NCI-H2107 treated with DMSO at 0.1 percent for 48 hours (cell line): ENCODE results near the gene PNPLA7.
"Not testable (repeated sequence)": the region's sequence is repeated elsewhere in the genome, so short reads cannot be mapped to it uniquely, and the experiment has no call there.

Source experiments
- DNase-seq: peaks from one replicate; lab custom pipeline; 2025; ENCODE audit not compliant: unreplicated experiment; lab: John Stamatoyannopoulos, UW

PNPLA7 gene

DNA sequence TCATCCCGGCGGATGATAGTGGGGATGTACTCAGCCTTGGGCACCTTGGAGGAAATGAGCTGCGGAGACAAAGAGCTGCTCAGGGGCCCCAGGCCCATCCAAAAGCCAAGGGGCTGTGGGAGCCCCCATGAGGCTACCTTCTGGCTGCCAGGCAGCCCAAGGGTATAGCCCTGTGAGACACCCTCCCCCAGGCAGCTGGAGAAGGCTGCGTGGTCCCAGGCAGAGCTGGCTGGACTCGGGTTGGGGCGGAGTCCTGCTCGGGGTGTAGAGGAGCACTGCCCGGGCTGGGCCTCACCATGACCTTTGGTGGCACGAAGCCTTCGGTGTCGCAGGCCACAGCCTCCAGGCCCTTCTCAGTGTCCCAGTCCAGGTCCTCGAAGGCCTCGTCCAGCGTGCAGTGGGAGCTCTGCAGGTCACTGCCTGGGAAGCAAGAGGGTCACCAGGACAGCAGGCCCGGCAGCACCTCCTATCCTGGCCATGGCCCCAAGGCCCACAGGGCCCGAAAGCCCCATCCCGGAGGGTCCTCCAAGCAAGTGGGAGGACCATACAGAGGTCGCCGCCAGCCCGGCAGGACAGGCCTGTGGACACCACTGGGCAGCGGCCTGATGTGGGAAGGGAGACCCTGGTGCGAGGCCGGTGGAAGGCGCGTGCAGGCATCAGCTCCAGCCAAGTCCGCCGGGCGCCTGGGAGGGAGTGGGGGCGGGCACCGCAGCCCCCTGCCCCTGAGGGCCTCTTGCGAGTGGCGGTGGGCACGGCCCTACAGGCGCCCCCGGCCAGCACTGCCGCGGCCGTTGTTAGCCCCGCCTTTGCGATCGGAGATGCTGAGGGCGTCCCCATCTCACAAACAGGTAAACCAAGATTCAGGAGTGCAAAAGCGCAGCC, 97.2 kb downstream of the PNPLA7 start:
- no peak for DNase-seq

DNA sequence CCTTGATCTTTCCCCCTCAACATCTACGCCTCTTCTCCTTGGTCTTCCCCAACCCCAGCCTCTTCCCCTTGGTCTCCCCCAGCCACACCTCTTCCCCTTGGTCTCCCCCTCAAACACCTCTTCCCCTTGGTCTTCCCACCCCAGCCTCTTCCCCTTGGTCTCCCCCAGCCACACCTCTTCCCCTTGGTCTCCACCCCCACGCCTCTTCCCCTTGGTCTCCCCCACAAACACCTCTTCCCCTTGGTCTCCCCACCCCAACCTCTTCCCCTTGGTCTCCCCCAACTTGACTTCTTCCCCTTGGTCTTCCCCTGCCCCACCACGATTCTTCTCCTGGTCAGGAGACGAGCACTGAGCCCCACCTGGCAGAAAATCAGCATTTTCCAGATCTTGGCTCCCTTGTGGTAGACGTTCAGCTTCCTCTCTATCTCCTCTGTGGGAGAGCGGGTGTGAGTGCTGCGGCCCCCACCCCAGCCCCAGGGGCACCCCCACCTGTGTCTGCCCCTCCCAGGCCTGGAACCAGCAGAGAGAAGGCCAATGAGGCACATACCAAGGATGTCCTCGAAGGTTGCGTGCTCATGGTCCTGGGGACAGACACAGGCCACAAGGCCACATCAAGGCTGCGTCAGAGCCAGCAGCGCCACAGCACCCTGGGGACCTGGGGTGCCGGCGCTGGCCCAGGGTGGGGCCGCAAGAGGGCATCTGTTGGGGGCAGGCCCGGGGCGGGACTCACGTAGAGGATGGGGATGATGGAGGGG, 98.0 kb downstream of the PNPLA7 start:
- DNase-seq = no peak

DNA sequence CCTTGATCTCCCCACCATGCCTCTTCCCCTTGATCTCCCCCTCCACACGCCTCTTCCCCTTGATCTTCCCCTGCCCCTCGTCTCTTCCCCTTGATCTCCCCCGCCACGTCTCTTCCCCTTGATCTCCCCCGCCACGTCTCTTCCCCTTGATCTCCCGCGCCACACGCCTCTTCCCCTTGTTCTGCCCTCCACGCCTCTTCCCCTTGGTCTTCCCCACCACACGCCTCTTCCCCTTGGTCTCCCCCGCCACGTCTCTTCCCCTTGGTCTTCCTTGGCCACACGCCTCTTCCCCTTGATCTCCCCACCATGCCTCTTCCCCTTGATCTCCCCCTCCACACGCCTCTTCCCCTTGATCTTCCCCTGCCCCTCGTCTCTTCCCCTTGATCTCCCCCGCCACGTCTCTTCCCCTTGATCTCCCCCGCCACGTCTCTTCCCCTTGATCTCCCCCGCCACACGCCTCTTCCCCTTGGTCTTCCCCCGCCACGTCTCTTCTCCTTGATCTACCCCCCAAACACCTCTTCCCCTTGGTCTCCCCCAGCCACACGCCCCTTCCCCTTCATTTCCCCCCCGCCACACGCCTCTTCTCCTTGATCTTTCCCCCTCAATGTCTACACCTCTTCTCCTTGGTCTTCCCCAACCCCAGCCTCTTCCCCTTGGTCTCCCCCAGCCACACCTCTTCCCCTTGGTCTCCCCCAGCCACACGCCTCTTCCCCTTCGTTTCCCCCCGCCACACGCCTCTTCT, 98.8 kb downstream of the PNPLA7 start:
- DNase-seq = not testable (repeated sequence)

DNA sequence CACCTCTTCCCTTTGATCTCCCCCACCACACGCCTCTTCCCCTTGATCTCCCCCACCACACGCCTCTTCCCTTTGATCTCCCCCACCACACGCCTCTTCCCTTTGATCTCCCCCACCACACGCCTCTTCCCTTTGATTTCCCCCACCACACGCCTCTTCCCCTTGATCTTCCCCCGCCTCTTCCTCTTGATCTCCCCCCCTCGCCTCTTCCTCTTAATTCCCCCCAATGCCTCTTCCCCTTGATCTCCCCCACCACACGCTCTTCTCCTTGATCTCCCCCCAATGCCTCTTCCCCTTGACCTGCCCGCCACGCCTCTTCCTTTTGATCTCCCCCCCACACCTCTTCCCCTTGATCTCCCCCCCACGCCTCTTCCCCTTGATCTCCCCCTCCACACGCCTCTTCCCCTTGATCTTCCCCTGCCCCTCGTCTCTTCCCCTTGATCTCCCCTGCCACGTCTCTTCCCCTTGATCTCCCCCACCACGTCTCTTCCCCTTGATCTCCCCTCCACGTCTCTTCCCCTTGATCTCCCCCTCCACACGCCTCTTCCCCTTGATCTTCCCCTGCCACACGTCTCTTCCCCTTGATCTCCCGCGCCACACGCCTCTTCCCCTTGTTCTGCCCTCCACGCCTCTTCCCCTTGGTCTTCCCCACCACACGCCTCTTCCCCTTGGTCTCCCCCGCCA, 99.5 kb downstream of the PNPLA7 start:
- DNase-seq = not testable (repeated sequence)

DNA sequence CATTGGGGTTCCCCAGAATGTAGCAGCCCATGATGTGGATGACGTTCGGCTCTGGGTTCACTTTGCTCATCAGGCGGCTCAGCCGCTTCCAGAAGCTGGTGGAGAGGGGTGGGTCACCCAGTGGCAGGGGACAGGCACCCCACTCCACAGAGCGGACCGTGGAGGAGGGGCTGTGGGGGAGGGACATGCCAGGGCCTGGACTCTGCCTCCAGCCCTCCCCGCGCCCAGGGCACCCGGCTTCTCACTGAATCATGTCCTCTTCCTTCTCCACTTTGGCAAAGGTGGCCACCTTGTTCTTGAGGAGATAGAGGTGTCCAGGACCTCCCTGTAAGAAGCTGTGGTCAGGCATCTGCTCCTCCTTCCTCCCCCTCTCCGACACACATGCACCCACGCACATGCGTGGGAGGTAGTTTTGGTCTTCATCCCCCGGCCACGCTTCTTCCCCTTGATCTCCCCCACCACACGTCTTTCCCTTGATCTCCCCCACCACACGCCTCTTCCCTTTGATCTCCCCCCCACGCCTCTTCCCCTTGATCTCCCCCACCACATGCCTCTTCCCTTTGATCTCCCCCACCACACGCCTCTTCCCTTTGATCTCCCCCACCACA, 100.2 kb downstream of the PNPLA7 start:
- no peak for DNase-seq

DNA sequence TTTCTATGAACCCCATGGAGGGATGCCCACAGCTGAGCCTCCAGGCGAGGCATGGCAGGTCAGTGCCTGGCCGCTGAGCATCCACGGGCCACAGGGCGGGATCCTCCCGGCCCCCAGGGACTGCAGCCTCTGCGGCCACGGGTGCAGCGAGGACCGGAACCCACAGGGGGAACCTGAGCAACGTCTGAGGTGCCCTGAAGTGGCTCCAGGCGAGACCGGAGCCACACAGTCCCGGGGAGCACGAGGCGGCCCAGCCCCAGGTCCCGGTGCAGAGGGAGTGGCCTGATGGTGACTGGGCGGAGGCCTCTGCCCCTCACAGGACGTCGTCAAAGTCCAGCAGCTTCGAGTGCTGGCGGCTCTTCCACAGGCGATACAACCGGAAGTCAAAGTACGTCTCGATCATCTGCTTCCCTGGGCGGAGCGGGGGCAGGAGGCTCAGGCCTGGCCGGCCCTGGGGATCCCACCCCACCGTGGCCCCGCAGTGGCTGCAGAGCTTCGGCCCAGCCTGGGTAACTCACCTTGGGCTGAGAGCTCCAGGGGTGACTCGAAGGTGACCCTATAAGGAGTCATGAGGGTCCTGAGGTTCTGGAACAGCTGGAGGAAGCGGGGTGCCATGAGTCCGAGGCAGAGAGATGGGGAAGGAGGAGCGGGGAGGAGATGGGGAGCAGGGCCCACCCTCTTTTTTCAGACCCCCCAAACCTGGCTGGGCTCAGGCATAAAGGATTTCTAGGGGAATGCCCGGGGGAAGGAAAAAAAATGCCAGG, 100.9 kb downstream of the PNPLA7 start:
- DNase-seq = no peak

DNA sequence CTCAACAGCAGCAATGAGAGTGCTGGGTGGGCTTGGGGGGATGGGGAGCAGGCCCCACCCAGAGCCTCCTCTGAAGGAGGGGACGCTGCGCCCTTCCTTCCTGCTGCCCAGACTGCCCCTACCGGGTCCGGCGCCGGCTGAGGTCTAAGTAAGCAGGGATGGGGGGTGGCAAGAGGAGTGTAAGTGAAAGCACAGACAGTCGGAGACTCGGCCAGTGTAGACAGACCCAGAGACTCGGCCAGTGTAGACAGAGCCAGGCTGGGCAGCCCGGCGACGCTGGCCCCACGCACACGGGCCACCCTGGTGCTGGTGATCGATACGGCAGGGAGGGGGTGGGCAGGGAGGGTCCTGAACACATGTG, 101.6 kb downstream of the PNPLA7 start:
- DNase-seq = no peak

DNA sequence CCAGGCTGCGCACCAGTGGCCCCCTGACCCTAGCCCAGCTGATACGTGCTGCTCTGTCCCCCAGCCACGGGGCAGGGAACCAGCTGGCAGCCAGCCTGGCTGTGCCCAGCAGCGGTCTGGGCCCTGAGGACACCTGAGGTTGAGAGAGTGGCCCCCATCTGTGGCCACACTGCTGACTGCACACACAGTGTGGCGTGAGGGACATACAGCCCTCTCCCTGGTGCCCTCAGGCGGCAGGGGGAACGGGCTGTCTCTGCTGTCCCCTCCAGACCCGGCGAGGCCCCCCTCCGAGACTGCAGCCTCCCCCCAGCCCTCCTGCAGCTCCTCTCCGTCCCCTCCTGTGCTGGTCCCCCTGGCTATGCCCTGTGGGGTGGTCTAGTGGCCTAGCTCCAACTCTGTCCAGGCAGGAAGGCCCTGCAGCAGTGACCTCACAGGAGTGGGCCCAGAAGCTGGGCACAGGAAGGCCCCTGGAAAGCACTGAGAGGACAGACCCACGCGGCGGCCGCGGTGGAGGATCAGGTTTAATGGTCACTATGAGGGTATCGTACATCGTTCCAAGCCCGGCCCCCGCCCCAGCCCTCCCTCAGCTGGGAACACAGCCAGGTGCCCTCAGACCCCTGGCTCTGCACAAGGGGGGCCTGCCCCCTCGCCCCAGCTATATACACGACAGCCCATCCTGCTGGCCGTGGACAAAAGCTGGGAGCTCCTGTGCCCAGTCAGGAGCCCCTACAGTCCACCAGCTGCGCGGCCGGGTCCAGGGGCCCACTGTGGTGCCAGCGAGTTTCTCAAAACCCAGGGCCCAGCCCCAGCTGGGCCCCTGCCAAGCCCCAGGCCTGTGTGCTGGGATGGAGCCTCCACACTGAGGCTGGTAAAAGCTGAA, 102.2 kb downstream of the PNPLA7 start:
- DNase-seq = no peak

DNA sequence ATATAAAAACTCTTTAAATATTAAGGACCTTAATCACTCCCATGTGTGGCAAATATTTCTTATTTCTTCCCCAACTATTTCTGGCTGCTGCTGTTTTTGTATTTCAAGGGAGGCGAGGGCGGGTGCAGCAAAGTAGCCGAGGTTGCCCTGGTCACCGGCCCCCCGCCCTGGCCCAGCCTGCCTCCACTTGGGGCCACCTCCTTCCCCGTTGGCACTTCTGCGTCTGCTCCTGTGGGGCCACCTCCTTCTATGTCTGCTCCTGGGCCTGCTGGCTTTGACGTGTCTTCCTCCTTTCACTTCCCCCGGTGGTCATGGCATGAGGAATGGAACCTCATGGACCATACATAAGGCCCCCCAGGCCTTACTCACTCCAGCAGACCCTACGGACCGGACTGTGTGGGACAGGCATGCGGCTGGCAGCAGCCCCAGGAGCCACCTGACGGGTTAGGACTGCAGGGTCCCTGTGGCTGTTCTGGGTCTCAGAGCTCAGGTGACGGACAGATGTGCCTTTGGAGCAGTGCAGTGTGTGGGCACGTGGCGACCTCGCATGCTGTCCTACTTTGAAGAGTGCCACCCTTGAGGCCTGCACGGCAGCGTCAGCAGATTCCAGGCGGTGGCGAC, 103.2 kb downstream of the PNPLA7 start:
- no peak for DNase-seq

DNA sequence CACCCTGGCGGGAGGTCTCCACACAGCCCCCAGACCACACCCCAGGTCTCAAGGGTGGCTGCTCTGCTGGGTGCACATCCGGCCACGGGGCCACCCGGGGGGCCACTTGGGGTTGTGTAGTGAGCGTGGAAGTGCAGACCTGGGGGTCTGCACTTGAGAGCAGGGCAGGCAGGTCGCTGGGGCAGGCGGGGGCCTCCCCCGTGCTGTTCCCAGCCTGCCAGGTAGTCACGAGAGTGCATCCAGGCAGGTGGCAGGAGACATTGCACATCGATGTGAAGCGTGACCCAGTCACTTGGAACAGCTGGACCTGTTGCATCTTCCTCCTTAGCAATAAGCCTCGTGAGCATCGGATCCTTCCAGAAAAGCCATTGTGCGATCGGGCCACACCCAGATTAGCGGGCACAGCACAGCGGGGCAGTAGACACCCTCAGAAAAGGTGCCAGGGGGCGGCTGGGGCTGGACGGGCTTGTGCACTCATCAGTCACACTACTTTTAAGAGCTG, 104.2 kb downstream of the PNPLA7 start:
- DNase-seq = peak; percentile 36

DNA sequence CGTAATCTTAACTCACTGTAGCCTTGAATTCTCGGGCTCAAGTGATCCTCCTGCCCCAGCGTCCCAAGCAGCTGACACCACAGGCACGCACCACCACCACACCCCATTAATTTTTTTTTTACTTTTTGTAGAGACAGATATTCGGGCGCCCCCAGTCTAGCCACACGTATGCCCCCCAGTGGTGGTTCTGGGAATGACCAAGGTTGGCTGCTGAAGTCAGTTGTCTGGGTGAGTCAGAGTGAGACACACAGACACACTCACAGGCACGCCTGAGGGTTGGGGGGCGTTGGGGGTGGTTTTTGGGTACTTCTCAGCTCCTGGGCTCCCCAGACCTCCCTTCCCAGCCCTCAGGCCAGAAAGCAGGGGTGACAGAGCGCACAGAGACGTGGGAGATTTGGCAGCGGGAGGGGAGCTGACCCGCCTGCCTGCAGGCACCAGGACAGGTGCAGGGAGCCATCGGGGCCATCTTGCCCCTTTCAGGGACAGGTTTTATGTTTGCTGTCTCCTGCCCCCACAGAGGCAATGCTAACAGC, 104.9 kb downstream of the PNPLA7 start:
- peak; percentile 82 for DNase-seq

DNA sequence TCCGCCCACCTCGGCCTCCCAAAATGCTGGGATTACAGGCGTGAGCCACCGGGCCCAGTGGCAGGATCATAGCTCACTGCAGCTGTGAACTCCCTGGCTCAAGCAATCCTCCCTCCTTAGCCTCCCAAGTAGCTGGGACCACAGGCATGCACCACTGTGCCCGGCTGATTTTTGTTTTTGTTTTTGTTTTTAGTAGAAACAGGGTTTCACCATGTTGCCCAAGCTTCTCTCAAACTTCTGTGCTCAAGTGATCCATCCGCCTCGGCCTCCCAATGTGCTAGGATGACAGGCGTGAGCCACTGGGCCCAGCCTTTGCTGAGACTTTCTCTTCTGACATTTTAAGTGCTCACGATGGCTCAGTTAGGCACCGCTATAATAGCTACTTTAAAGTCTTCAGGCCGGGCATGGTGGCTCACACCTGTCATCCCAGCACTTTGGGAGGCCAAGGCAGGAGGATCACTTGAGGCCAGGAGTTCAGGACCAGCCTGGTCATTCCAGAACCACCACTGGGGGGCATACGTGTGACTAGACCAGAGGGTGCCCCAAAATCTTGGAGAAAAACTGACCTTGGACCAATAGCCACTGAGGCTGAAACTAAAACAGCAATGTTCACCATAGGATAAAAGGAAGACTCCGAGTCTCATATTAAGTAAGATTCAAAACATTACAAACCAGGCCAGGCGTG, 106.0 kb downstream of the PNPLA7 start:
- DNase-seq = no peak

DNA sequence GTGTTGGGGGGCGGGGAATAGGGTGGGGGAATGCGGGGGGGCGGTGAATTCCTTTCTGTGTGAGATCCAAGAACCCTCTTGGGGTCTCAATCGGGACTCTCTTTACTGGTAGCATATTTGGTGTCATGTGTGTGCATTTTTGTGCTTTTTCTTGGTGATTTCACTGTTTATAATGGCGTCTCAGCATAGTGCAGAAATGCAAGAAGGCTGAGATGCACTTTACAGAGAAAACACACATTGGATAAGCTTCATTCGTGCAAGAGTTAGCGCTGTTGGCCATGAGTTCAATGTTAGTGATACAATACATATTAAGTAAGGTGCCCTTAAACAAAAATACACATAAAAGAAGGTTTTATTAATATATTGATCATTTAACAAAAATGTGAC, 108.3 kb downstream of the PNPLA7 start:
- DNase-seq = no peak

DNA sequence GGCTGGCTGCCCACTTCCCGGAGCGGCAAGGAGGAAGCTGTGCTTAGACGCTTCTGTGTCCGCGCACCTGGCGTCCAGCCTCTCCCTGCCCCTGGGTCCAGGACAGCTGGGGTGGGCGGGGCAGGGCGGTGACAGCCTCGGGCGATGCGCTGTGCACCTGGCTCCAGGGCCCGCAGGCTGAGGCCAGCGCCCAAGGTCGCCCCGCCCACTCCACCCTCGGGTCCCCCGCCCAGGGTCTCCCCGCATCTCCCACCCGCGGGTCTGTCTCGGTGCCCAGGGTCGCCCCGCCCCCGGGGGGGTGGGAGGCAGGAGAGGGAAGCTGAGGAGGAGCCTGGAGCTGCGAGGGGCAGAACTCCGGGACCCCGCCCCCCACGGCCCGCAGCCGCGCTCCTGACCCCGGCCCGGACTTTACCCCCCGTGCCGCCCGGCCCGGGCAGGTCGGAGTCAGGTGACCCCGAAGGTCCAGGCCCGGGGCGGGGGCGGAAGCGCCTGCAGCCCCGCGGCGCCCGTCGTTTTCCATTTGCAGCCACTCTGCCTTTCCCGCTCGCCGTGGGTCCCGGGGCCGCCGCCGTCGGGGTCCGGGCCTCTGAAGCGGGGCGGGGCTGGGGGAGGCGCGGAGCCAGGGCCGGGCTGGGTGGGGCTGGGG, 108.8 kb downstream of the PNPLA7 start, which contains the start of gene ENTPD8:
Gene ENTPD8 (minus strand): TSS at position 69 of the 646 bp plus-strand sequence. CDS start 3,072 bp downstream, outside the sequence.
- DNase-seq = peak; percentile 28

DNA sequence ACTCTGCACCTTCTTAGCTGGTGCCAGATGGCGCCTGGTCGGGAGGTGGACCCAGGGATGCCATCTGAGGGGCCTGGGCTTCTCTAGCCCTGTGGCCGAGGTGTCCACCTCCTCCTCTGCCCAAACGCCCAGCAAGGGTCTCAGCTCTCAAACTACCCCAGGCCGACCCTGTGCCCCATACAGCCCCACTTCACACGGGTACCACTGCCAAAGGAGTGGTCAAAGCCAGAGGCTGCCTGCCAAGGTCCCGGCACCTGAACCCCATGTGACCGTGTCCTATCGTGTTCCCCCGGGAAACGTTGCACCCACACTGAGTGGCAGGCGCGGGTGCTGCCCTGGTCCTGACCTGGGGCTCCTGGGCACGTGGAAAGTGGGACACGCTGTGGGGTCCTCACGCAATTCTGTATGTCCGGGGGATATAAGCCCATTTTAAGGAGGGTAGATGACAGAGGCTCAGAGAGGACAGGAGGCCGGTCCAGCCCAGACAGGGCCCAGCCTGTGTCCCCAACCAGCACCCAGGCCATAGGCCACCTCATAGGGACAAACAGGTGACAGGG, 111.0 kb downstream of the PNPLA7 start:
- no peak for DNase-seq

DNA sequence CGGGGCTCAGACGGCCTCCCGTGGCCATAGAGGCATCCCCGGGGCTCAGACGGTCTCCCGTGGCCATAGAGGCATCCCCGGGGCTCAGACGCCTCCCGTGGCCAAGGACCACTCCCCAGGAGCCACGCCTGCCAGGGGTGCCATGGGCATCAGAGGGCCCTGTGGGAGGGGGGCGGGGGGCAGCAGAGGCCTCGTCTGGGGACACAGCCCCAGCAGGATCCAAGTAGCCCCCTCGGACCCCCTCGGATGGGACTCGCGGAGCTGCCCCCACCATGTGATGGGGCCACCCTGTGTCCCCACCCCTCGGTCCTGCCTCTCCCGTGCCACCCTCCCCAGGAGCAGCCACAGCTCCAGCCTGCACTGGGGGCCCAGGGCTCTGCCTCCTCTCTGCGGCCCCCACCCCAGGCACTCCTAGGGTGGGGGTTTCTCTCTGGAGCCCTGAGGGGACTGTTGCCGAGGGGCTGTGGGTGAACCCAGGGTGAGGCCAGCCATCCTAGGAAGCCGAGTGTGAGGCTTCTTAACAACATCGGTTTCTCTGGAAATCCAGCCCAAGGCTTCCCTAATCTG, 111.5 kb downstream of the PNPLA7 start:
- no peak for DNase-seq
